ENCODE measurements around the gene CINP.

The CINP gene

DNA sequence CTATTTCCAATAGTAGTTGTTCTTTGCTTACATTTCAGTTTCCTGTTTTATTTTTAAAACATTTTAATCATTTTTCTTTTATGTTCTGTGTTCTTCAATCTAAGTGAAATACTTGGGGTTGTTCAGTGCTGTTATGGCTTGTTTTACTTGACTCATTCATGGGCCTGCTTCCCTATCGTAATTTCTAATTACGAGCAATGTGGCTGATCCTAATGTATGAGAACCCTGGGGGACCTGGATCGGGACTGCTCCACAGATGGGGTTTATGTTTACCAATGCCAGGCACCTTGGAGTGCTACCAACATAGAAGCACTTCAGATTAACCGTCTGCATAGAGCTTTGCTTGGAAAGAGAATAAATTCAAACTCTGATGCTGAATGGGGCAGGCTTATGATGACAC lies 29.8 kb upstream of the CINP start:
- H3K4me3 ChIP-seq (ENCODE audit: low read depth, low read length), result no peak overlapping the region
- no peak for DNase-seq (ENCODE audit: low read depth)
- in situ Hi-C loops (cut with HindIII; ENCODE audit: low sequenced_read_pairs), result no loop called here
- TF ChIP-seq, protein P1, sequence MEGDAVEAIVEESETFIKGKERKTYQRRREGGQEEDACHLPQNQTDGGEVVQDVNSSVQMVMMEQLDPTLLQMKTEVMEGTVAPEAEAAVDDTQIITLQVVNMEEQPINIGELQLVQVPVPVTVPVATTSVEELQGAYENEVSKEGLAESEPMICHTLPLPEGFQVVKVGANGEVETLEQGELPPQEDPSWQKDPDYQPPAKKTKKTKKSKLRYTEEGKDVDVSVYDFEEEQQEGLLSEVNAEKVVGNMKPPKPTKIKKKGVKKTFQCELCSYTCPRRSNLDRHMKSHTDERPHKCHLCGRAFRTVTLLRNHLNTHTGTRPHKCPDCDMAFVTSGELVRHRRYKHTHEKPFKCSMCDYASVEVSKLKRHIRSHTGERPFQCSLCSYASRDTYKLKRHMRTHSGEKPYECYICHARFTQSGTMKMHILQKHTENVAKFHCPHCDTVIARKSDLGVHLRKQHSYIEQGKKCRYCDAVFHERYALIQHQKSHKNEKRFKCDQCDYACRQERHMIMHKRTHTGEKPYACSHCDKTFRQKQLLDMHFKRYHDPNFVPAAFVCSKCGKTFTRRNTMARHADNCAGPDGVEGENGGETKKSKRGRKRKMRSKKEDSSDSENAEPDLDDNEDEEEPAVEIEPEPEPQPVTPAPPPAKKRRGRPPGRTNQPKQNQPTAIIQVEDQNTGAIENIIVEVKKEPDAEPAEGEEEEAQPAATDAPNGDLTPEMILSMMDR (IDR thresholded peaks at IDR 0.05; ENCODE audit: low read depth, low read length, missing control alignments), result no peak

DNA sequence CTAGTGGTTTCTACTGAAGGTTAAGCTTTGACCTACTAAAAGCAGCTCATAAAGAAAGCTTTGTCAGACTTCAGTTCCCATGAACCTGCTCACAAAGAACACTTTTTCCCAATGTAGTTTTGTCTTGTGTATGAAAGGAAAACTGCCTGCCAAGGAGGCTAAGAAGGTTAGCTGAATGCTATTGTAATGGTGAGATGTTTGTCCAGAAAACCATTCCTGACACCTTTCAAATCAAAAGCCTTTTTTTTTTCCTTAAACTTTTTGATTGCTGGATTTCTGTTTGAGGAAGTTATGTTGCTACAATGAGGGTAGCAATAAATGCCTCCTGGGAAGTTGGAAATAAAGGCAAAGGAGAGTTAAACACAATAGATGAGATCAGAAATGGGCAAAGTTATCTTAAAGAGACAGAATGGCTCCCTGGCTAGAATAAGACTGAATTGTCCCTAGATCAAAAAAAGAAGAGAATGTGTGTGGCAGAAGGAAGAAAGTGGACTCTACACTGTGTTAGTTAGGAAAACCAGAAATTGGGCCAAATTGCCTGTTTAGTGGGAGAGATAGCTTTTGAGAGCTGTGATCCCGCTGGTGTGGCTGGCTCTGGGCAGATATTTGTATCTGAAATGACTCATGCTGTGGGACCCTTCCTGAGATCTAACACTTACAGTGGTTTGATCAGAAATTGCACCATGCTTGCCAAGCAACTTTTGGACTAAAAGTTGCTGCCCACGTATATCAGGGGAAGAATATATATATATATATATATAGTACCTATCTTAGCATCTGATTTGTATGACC lies 27.6 kb upstream of the CINP start:
- peak; percentile 32 for DNase-seq (ENCODE audit: low read depth)
- no peak overlapping the region for H3K4me3 ChIP-seq (ENCODE audit: low read depth, low read length)
- in situ Hi-C loops (cut with HindIII; ENCODE audit: low sequenced_read_pairs), result no loop called here
- TF ChIP-seq, protein P1 (IDR thresholded peaks at IDR 0.05; ENCODE audit: low read depth, low read length, missing control alignments), result no peak

DNA sequence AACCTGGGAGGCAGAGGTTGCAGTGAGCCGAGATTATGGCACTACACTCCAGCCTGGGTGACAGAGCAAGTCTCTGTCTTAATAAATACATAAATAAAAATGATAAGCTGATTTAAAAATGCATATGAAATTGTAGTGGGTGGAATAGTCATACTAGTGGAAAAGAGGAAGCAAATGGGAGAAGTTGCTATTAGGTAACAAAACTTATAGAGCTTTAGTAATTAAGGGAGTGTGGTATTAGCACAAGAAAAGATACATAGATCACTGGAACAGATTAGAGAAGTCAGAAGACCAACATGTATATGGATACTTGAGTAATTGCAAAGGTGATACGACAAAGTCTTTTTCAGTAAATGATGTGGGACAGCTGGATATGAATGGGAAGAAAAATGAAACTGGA lies 26.6 kb upstream of the CINP start:
- TF ChIP-seq, protein P1 (IDR thresholded peaks at IDR 0.05; ENCODE audit: low read depth, low read length, missing control alignments), result no peak
- in situ Hi-C loops (cut with HindIII; ENCODE audit: low sequenced_read_pairs), result no loop called here

DNA sequence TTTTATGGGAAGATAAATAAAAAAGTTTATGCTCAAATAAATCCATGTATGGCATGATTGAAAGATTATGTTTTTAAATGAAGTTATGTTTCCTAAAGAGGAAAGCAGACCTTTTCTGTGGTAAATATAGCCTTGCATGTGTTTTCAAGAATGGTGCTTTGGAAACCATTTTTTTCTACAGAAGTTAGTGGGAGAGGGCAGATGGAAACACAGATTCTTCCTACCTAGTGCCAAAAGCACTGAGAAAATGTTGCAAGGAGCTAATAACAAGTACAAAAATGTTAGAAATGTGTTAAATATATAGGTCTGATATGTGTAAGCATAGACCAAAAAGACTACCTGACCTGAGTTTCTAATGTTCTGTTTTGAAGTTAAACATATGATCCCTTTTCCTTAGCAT lies 24.4 kb upstream of the CINP start:
- H3K4me3 ChIP-seq (ENCODE audit: low read depth, low read length), result no peak overlapping the region
- no peak for DNase-seq (ENCODE audit: low read depth)
- in situ Hi-C loops (cut with HindIII; ENCODE audit: low sequenced_read_pairs), result no loop called here
- TF ChIP-seq, protein P1 (IDR thresholded peaks at IDR 0.05; ENCODE audit: low read depth, low read length, missing control alignments), result no peak

More for the DNA sequence above, 26.6 kb upstream of the CINP start:
- no peak for DNase-seq (ENCODE audit: low read depth)
- no peak overlapping the region for H3K4me3 ChIP-seq (ENCODE audit: low read depth, low read length)

DNA sequence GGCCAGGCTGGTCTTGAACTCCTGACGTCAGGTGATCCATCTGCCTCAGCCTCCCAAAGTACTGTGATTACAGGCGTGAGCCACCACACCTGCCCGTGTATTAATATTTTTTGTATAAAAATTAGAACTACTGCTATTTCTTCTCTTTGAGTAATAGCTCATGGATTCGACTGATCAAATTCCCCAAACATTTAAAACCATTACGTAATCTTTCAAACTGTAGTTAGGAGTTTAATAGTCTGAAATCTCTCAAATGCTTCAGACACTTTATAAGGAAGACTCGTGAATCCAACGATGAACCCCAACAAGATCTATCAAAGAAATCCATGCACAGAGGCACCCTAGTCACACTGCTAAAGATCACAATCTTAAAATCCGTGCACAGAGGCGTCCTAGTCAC lies 16.1 kb upstream of the CINP start:
- no peak for DNase-seq (ENCODE audit: low read depth)
- TF ChIP-seq, protein P1 (IDR thresholded peaks at IDR 0.05; ENCODE audit: low read depth, low read length, missing control alignments), result no peak
- no peak overlapping the region for H3K4me3 ChIP-seq (ENCODE audit: low read depth, low read length)
- in situ Hi-C loops (cut with HindIII; ENCODE audit: low sequenced_read_pairs), result no loop called here

DNA sequence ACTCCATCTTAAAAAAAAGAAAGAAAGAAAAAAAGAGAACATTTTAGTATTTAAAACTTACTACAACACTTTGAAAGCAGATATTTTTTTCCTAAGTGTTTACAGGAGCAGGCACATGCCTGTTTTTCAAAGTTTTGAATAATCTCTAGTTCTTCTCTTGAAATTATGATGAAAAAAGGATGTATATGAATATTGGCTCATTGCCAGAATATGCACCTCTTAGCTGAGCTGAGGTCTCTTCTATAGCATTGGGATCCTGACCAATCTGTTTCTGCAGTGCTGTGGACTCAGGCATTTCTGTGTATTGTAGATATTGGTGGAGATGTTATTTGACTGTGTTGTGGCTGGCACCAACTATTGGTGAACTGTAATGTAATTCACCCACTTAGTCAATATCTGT lies 15.0 kb upstream of the CINP start:
- in situ Hi-C loops (cut with HindIII; ENCODE audit: low sequenced_read_pairs), result no loop called here

More for the DNA sequence above, 15.0 kb upstream of the CINP start:
- TF ChIP-seq, protein P1 (IDR thresholded peaks at IDR 0.05; ENCODE audit: low read depth, low read length, missing control alignments), result no peak
- no peak overlapping the region for H3K4me3 ChIP-seq (ENCODE audit: low read depth, low read length)
- no peak for DNase-seq (ENCODE audit: low read depth)

Measured in astrocyte of the cerebellum (primary cell).